H1 (cell line): ENCODE results near the gene GLIPR2. TPM values are rescaled to one million over a fixed set of nuclear protein-coding genes. Genes with fewer than 3 reads are reported as not detected.

Source experiments
- MAFK ChIP-seq: IDR thresholded peaks from 2 replicates; pipeline ENCODE4 v1.6.1; 2012; ENCODE audit warnings: low read depth, mild to moderate bottlenecking, improper control_type of control experiment, low read length
- polyA plus RNA-seq, 7 experiments: library from polyadenylated mRNA; depleted of rRNA in 3 of 7; stranded (reverse) in 5 of 7; unstranded in 2 of 7; fragments of >200 nt in 5 of 7; fragments of 200-250 nt in 2 of 7; gene quantifications; 1 replicate in 5 of 7; 2 replicates in 1 of 7; 4 replicates in 1 of 7; pipeline versions ENCODE4 v1.2.1 to v1.2.3, GENCODE V29; 2011 to 2013; ENCODE audit warnings: missing spikeins in 2 of 7, mixed read lengths in 2 of 7
- total RNA-seq: library from RNA; stranded (reverse); fragmentation: NEBNext Ultra II Directional; extraction: Animal tissue kit (Norgen Biotek cat#: 25700); gene quantifications from 2 replicates; pipeline ENCODE4 v1.2.1, GENCODE V29; 2021

The GLIPR2 gene
- total and polyA plus RNA-seq, 2 of the 8 experiments (the other 6 are each of a cell fraction or from before 2014, with no cell fraction given): 7.9 to 12.0 TPM

DNA sequence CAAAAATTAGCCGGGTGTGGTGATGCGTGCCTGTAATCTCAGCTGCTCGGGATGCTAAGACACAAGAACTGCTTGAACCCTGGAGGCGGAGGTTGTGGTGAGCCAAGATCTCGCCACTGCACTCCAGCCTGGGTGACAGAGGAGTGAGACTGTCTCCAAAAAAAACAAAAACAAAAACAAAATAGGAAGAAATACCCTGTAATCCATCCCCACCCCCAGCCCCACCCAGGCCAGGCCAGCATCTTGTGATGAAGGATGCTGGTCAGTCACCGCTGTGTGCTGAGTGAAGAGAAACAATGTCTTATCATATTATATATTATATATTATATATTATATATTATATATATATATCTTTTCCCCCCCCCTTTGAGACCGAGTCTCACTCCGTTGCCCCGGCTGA lies 17.2 kb downstream of the GLIPR2 start (continued):
- no peak for TF ChIP-seq MAFK
